KMS-11 (cell line): ENCODE measurements around the gene CNTLN.
"Not testable (repeated sequence)": the region's sequence is repeated elsewhere in the genome, so short reads cannot be mapped to it uniquely, and the experiment has no call there.

ENCODE experiments used
- H2AFZ ChIP-seq: fragments of 200-600 bp; sonication (generic); 2 replicates; pipeline ENCODE4 v1.6.1; 2016; ENCODE audit warnings: antibody characterized with exemption, mixed run types, low read depth
- H3K27ac ChIP-seq: fragments of 200-600 bp; sonication (generic); 2 replicates; pipeline ENCODE4 v1.6.1; 2016; ENCODE audit warnings: mild to moderate bottlenecking, mixed run types
- H3K27me3 ChIP-seq: fragments of 200-600 bp; sonication (generic); 2 replicates; pipeline ENCODE4 v1.6.1; 2017; ENCODE audit warnings: mild to moderate bottlenecking, low read depth, mixed run types, moderate library complexity; ENCODE audit not compliant: insufficient read depth
- H3K36me3 ChIP-seq: fragments of 200-600 bp; sonication (generic); 2 replicates; pipeline ENCODE4 v1.6.1; 2017; ENCODE audit warnings: mild to moderate bottlenecking, mixed run types; ENCODE audit not compliant: insufficient read depth
- H3K4me1 ChIP-seq: fragments of 200-600 bp; sonication (generic); 2 replicates; pipeline ENCODE4 v1.6.1; 2016; ENCODE audit warnings: mild to moderate bottlenecking, low read depth, mixed run types; ENCODE audit not compliant: poor library complexity, severe bottlenecking
- H3K4me2 ChIP-seq: fragments of 200-600 bp; sonication (generic); 2 replicates; pipeline ENCODE4 v1.7.0; 2016; ENCODE audit warnings: mild to moderate bottlenecking, mixed run types
- H3K4me3 ChIP-seq: fragments of 200-600 bp; sonication (generic); IDR thresholded peaks from 2 replicates; pipeline ENCODE4 v1.6.1; 2017; ENCODE audit warnings: low read depth, low read length, mixed read lengths; ENCODE audit not compliant: insufficient read depth
- H3K79me2 ChIP-seq: fragments of 200-600 bp; sonication (generic); 2 replicates; pipeline ENCODE4 v1.6.1; 2016; ENCODE audit warnings: low read depth, mixed run types; ENCODE audit not compliant: insufficient read depth
- H3K9ac ChIP-seq: fragments of 200-600 bp; sonication (generic); 2 replicates; pipeline ENCODE4 v1.6.1; 2016; ENCODE audit warnings: mild to moderate bottlenecking, mixed run types
- H4K20me1 ChIP-seq: fragments of 200-600 bp; sonication (generic); 2 replicates; pipeline ENCODE4 v1.6.1; 2016; ENCODE audit warnings: mild to moderate bottlenecking, mixed run types; ENCODE audit not compliant: insufficient read depth
- TF ChIP-seq, protein P1 (sequence below): fragments of 200-600 bp; sonication (generic); conservative IDR thresholded peaks from 2 replicates; pipeline ENCODE4 v1.6.1; 2017; ENCODE audit warnings: low read depth, mild to moderate bottlenecking, antibody characterized with exemption, low read length, moderate library complexity, mixed read lengths

Gene CNTLN

DNA sequence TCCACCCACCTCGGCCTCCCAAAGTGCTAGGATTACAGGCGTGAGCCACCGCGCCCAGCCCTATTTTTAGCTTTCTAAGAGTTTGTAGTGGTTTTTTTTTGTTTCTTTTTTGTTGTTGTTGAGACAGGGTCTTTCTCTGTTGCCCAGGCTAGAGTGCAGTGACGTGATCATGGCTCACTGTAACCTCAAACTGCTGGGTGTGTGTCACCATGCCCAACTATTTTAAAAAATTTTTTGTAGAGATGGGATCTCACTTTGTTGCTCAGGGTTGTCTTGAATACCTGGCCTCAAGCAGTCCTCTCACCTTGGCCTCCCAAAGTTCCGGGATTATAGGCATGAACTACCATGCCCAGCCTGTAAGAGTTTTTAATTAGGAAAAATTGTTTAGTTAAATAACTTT, 298.7 kb downstream of the CNTLN start:
- Histone ChIP-seq H3K4me2 (no peak overlapping the region), H3K4me1 (no peaks in the 10 kb centered on the region), H3K27me3 (no peaks in the 10 kb centered on the region), H3K27ac (no peak overlapping the region), H3K9ac (no peak overlapping the region), H3K4me3 (no peak overlapping the region), H2AFZ (no peak overlapping the region), H3K36me3 (0 out of 2 replicates have a peak, but pooled peaks cover 4% of the 10 kb centered on the region), H3K79me2 (no peaks in the 10 kb centered on the region), H4K20me1 (no peaks in the 10 kb centered on the region)
- TF ChIP-seq, protein P1, sequence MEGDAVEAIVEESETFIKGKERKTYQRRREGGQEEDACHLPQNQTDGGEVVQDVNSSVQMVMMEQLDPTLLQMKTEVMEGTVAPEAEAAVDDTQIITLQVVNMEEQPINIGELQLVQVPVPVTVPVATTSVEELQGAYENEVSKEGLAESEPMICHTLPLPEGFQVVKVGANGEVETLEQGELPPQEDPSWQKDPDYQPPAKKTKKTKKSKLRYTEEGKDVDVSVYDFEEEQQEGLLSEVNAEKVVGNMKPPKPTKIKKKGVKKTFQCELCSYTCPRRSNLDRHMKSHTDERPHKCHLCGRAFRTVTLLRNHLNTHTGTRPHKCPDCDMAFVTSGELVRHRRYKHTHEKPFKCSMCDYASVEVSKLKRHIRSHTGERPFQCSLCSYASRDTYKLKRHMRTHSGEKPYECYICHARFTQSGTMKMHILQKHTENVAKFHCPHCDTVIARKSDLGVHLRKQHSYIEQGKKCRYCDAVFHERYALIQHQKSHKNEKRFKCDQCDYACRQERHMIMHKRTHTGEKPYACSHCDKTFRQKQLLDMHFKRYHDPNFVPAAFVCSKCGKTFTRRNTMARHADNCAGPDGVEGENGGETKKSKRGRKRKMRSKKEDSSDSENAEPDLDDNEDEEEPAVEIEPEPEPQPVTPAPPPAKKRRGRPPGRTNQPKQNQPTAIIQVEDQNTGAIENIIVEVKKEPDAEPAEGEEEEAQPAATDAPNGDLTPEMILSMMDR, result no peak

DNA sequence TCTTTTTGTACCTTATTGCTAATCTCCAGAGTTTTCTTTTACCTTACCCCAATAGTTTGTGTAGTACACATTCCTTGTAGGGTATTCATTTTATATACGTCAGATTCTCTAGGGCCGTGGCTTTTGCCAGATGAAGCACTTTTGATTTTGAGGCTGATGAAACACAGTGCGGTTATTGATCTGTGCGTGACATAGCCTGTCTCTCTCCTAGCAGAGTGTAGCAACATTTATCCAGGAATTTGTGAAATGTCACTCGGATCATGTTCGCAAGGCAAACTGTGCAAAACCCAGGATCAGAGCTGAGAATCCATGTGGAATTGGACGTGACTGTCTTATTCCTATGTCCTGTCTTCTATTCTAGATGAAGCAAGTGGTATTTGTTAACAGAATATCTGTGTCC, 302.0 kb downstream of the CNTLN start:
- H2AFZ ChIP-seq, result no peak overlapping the region
- TF ChIP-seq, protein P1, result no peak
- no peaks in the 10 kb centered on the region for H3K27me3 ChIP-seq
- no peak overlapping the region for H3K9ac ChIP-seq
- no peak overlapping the region for H3K4me3 ChIP-seq
- H3K4me2 ChIP-seq, result no peak overlapping the region
- H3K79me2 ChIP-seq, result no peaks in the 10 kb centered on the region
- H3K27ac ChIP-seq, result no peak overlapping the region
- H3K4me1 ChIP-seq, result no peaks in the 10 kb centered on the region
- H3K36me3 ChIP-seq, result no peaks in the 10 kb centered on the region
- H4K20me1 ChIP-seq, result no peaks in the 10 kb centered on the region

DNA sequence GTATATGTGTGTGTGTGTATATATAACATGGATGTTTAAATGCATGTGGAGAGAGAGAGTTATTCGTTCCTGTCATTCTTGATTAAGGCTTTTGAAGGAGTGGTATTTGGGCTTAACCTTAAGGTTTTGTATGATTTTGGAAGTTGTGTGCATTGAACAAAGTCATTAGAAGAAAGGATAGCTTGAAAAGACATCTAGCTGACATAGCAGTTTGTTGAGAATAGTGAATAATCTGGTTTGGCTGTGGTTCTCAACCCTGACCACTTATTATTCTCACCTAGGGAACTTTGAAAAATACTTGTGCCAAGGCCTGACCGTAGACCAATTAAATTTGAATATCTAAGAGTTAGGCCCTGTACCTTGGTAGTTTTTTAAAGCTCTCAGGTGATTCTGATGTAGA, 303.0 kb downstream of the CNTLN start:
- no peaks in the 10 kb centered on the region for H3K27me3 ChIP-seq

GRCh38 chr9:17445126-17445525, 310.3 kb downstream of the CNTLN start:
- H3K4me2 ChIP-seq, H3K79me2 ChIP-seq, H3K4me1 ChIP-seq, H3K9ac ChIP-seq, H3K4me3 ChIP-seq, H2AFZ ChIP-seq, H4K20me1 ChIP-seq, H3K36me3 ChIP-seq, H3K27me3 ChIP-seq, H3K27ac ChIP-seq: not testable (repeated sequence)

More for the DNA sequence above, 303.0 kb downstream of the CNTLN start:
- H3K4me3 ChIP-seq, result no peak overlapping the region
- H3K27ac ChIP-seq, result no peak overlapping the region
- TF ChIP-seq, protein P1, result no peak
- H3K9ac ChIP-seq, result no peak overlapping the region
- H3K4me1 ChIP-seq, result no peaks in the 10 kb centered on the region
- H2AFZ ChIP-seq, result no peak overlapping the region
- no peaks in the 10 kb centered on the region for H3K36me3 ChIP-seq
- no peaks in the 10 kb centered on the region for H3K79me2 ChIP-seq
- H3K4me2 ChIP-seq, result no peak overlapping the region
- no peaks in the 10 kb centered on the region for H4K20me1 ChIP-seq

DNA sequence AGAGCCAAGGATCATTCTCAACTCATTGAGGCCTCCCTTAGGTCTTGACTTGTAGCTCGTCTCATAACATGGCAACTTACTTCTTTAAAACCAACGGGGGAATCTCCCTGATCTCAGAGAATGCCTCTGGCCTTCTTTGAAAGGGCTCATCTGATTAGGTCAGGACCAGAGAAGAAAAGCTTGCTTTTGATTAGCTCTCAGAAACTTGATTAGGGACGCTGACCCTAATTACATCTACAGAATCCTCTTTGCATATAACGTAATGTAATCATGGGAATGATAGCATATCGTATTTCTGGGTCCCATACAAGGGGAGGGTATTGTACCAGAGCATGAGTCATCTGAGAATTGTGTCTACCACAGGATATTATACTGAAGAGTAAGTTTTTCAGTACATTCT, 318.9 kb downstream of the CNTLN start:
- no peak overlapping the region for H3K27ac ChIP-seq
- no peak overlapping the region for H2AFZ ChIP-seq
- H3K4me1 ChIP-seq, result no peaks in the 10 kb centered on the region
- H3K4me2 ChIP-seq, result no peak overlapping the region
- no peaks in the 10 kb centered on the region for H4K20me1 ChIP-seq
- no peaks in the 10 kb centered on the region for H3K79me2 ChIP-seq
- no peaks in the 10 kb centered on the region for H3K27me3 ChIP-seq
- no peak overlapping the region for H3K9ac ChIP-seq
- TF ChIP-seq, protein P1, result no peak
- no peak overlapping the region for H3K4me3 ChIP-seq
- H3K36me3 ChIP-seq, result no peaks in the 10 kb centered on the region
